GM12874 (cell line): ENCODE results near the gene IER3.

Source experiments
- TF ChIP-seq, protein P1 (sequence below): IDR thresholded peaks from 2 replicates; pipeline ENCODE4 v1.5.1; 2011; ENCODE audit warnings: low read depth, mild to moderate bottlenecking, control low read depth, low read length, moderate library complexity; ENCODE audit not compliant: insufficient read depth

Gene IER3

DNA sequence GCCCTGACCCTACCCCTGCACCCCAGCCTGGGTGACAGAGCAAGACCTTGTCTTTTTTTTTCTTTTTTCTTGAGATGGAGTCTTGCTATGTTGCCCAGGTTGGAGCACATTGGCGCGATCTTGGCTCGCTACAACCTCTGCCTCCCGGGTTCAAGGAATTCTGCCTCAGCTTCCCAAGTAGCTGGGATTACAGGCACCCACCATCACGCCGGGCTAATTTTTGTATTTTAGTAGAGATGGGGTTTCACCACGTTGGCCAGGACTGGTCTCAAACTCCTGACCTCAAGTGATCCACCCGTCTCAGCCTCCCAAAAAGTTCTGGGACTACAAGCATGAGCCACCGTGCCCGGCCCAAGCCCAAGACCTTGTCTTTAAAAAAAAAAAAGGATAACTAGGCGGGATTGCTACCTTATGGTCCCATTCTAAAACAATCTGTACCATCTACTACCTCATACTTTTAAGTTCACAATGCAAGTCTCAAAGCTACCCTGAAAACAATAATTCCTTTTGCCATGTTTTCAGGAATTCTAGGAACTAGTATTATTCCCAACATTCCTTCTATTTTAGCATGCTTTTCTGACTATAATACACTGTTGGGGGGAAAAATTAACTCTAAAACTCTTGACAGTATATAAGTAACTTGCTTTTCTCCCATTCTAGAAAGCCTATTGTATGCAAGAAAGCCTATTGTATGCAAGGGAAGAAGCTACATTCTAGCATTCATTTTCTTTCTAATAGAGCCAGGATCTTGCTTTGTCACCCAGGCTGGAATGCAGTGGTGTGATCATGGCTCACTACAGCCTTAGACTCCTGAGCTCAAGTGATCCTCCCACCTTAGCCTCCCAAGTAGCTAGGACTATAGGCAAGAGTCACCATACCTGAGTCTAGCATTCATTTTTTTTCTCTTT lies 17.6 kb downstream of the IER3 start:
- TF ChIP-seq, protein P1, sequence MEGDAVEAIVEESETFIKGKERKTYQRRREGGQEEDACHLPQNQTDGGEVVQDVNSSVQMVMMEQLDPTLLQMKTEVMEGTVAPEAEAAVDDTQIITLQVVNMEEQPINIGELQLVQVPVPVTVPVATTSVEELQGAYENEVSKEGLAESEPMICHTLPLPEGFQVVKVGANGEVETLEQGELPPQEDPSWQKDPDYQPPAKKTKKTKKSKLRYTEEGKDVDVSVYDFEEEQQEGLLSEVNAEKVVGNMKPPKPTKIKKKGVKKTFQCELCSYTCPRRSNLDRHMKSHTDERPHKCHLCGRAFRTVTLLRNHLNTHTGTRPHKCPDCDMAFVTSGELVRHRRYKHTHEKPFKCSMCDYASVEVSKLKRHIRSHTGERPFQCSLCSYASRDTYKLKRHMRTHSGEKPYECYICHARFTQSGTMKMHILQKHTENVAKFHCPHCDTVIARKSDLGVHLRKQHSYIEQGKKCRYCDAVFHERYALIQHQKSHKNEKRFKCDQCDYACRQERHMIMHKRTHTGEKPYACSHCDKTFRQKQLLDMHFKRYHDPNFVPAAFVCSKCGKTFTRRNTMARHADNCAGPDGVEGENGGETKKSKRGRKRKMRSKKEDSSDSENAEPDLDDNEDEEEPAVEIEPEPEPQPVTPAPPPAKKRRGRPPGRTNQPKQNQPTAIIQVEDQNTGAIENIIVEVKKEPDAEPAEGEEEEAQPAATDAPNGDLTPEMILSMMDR, result no peak

DNA sequence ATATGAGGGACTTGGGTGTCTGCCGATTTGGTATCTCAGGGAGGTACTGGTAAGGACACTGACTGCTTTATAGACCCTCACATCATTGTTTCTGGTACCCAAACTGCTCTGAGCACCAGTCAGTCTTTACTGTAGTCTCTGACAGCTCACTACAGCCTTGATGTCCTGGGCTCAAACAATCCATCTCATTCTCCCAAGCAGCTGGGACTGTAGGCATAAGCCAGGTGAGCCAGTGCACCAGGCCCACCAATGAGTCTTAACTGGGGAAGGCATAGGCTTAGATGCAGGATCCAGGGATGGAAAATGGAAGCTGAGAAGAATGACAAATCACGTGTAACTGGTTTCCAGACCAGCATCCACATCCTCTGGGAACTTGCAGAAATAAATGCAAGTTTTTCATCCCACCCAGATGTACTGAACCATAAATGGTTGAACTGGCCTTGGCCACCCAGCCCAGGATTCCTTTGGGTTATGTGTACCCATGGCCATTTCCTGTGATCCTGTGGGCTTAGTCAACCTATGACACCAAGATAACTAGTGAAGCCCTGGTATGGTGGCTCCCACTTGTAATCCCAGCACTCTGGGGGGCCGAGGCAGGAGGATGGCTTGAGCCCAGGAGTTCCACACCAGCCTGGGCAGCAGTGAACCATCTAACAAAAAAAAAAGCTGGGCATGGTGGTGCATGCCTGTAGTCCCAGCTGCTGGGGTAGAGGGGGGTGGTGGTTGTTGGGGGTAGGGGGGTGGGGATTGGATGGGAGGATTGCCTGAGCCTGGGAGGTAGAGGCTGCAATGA lies 18.4 kb downstream of the IER3 start:
- TF ChIP-seq, protein P1, result no peak

DNA sequence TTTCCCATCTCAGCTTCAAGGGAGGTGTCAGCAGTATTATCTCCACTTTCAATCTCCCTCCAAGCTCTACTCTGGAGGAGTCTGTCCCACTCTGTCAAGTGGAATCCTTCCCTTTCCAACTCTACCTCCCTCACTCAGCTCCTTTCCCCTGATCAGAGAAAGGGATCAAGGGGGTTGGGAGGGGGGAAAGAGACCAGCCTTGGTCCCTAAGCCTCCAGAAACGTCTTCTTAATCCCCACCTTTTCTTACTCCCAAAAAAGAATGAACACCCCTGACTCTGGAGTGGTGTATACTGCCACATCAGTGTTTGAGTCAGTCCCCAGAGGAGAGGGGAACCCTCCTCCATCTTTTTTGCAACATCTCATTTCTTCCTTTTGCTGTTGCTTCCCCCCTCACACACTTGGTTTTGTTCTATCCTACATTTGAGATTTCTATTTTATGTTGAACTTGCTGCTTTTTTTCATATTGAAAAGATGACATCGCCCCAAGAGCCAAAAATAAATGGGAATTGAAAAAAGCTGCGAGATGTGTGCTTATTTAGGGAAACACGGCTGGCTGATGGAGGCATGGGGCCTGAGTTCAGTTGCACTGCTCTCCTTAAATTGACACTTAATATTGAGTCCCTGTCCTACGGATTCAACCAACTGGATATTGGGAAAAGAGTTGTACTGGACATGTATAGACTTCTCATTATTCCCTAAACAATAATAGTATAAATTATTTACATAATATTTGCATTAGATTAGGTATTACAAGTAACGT lies 19.3 kb downstream of the IER3 start:
- TF ChIP-seq, protein P1, result no peak

DNA sequence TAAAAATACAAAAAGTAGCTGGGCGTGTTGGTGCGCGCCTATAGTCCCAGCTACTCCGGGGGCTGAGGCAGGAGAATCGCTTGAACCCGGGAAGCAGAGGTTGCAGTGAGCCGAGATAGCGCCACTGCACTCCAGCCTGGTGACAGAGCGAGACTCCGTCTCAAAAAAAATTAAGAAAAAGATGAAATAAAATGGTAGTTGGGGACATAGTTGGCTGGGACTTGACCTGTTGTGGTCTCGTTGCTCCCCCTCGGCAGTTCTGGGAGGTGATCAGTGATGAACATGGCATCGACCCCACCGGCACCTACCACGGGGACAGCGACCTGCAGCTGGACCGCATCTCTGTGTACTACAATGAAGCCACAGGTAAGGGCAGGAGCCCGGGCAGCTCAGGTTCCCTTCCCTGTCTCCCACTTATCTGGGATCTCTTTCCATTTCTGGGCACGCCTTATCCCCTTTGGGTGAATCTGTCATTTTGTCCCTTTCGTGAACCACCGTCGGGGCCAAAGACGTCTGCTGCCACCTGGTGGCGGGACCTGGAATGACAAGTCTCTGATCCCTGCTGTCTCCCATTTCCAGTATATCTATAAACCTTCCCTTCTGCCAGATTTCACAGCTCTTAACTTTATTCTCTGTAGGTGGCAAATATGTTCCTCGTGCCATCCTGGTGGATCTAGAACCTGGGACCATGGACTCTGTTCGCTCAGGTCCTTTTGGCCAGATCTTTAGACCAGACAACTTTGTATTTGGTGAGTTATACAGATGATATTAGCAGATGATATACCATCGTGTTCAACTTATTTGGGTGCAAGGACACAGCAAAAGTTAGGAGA lies 21.9 kb downstream of the IER3 start:
- TF ChIP-seq, protein P1, result peak; percentile 86

DNA sequence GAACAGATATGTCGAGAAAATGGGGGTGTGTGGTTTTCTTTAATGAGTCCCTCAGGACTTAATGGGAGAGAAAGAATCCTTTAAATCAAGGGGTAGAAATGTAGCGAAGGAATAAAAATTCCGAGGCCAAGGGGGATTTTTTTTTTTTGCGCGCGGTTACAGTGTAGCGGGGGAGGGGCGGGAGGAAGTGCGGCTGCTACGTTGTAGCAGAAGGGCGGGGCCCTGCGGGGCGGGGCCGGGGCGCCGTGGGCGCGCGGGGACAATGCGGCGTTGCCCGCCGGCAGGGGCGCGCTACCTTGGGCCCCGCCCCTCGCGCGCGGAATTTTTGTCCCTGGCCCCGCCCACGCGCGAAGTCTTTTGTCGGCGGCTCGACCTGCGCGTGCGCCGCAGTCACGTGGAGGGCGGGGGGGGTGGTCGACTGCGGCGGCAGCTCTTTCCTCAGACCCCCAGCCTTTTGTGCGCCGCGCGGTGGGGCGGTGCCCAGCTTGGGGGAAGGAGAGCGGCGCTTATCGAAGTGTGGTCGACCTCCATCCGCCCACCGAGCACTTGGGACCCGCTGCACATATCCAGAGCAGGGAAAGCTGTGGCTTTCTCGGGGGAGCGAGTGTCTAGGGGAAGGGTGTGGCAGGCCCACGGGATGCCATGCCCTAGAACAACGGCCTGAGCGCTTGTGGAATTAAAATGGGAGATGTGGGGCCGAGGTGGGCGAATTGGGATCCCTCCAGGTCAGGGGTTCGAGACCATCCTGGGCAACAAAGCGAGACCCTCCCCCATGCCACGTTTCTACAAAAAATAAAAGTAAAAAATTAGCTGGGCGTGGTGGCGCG lies 22.9 kb downstream of the IER3 start:
- TF ChIP-seq, protein P1, result peak; percentile 45

DNA sequence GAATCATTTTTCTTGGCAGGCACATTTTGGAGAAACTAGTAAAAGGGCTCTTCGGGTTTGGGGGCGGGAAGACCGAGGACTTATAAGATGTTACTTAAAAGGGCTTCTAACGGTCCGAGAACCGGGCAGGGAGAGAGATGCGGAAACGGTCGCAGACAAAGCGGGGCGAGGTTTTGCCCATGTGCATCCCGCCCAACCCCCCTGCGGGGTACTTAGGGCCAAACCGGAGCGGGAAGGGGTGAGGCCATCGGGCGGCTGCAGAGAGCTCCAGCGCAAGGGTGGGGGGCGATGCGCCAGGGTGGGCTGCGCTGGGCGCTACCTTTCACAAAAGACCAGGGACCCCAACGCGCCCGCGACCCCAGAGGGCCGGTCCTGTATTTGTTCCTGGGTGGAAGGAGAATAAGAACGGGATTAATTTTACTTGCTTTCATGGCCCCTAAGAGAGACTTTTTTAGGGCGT lies 23.6 kb downstream of the IER3 start:
- TF ChIP-seq, protein P1, result no peak
